RWPE1 (cell line): ENCODE results near the gene OPTC.

Experiments used
- CTCF ChIA-PET: fragments of 350-600 bp; sonication (Branson Sonifier 250); formaldehyde crosslinking; extraction: SDS; loops from one replicate; lab custom pipeline; 2021; lab: Yijun Ruan, JAX
- POLR2A ChIA-PET: fragments of 400-600 bp; formaldehyde crosslinking; extraction: SDS; loops from one replicate; lab custom pipeline; 2020; ENCODE audit warnings: antibody characterized with exemption; ENCODE audit not compliant: low non-redundant PET; lab: Yijun Ruan, JAX
- DNase-seq: peaks from one replicate; pipeline ENCODE4 v3.0.0; 2012; ENCODE audit warnings: low spot score
- H3K27ac ChIP-seq: fragments of 450-650 bp; 2 replicates; pipeline ENCODE4 v1.5.1; 2017
- CTCF ChIP-seq: fragments of 450-650 bp; conservative IDR thresholded peaks from 2 replicates; pipeline ENCODE4 v1.5.1; 2017; ENCODE audit warnings: low read depth, mild to moderate bottlenecking

The OPTC gene

GRCh38 chr1:203450479-203451149 is 43.3 kb upstream of the OPTC start:
- POLR2A ChIA-PET, result no interaction called here
- no peak for TF ChIP-seq CTCF
- CTCF ChIA-PET, result interaction anchor here (0.8 kb wide), 1 partner anchor 268 kb away, joined by 3 read pairs; no protein-coding TSS in a partner anchor
- no peak overlapping the region for H3K27ac ChIP-seq
- no peak for DNase-seq

- ChIA-PET CTCF (interaction anchor here (0.6 to 1.5 kb wide), 2 partner anchors 12 to 185 kb away, joined by 3 to 4 read pairs; no protein-coding TSS in a partner anchor), POLR2A (no interaction called here)
- H3K27ac ChIP-seq, result no peak overlapping the region
- no peak for TF ChIP-seq CTCF
- DNase-seq, result no peak
Measured at GRCh38 chr1:203451836-203452784, 41.8 kb upstream of the OPTC start.

GRCh38 chr1:203453016-203453415 is 40.9 kb upstream of the OPTC start:
- ChIA-PET CTCF (interaction anchor here (0.9 kb wide), 1 partner anchor 35 kb away, joined by 4 read pairs; no protein-coding TSS in a partner anchor), POLR2A (no interaction called here)
- H3K27ac ChIP-seq, result no peak overlapping the region
- no peak for DNase-seq
- no peak for TF ChIP-seq CTCF

GRCh38 chr1:203453616-203454015 is 40.3 kb upstream of the OPTC start:
- no peak for TF ChIP-seq CTCF

GRCh38 chr1:203454986-203455471 is 38.9 kb upstream of the OPTC start:
- no peak for TF ChIP-seq CTCF
- ChIA-PET CTCF (no interaction called here), POLR2A (no interaction called here)
- H3K27ac ChIP-seq, result no peak overlapping the region
- DNase-seq, result no peak

More at GRCh38 chr1:203453616-203454015, 40.3 kb upstream of the OPTC start:
- no peak for DNase-seq
- no peak overlapping the region for H3K27ac ChIP-seq
- ChIA-PET POLR2A (no interaction called here), CTCF (interaction anchor here (0.9 kb wide), 1 partner anchor 34 kb away, joined by 4 read pairs; no protein-coding TSS in a partner anchor)

GRCh38 chr1:203455706-203456105 is 38.2 kb upstream of the OPTC start:
- CTCF ChIA-PET, result interaction anchor here (0.6 kb wide), 1 partner anchor 976 kb away, joined by 3 read pairs; no protein-coding TSS in a partner anchor
- TF ChIP-seq CTCF, result no peak
- DNase-seq, result no peak
- H3K27ac ChIP-seq, result no peak overlapping the region
- POLR2A ChIA-PET, result no interaction called here
